MM.1S (cell line): Measurements from ENCODE around the gene IFI6.
"Not testable (repeated sequence)": the region's sequence is repeated elsewhere in the genome, so short reads cannot be mapped to it uniquely, and the experiment has no call there.

Source experiments
- EZH2 ChIP-seq: fragments of 300-600 bp; sonication (generic); optimal IDR thresholded peaks from 2 replicates; pipeline ENCODE3; 2017; ENCODE audit warnings: low read depth, mild to moderate bottlenecking, antibody characterized with exemption, low read length, mixed read lengths
- EZH2phosphoT487 ChIP-seq: fragments of 300-600 bp; sonication (generic); IDR thresholded peaks from 2 replicates; pipeline ENCODE4 v1.6.1; 2018; ENCODE audit warnings: antibody characterized with exemption, low read length
- TF ChIP-seq, protein P1 (sequence below): fragments of 300-600 bp; sonication (generic); IDR thresholded peaks from 2 replicates; pipeline ENCODE4 v1.5.1; 2016; ENCODE audit warnings: antibody characterized with exemption, low read length, mixed read lengths

DNA sequence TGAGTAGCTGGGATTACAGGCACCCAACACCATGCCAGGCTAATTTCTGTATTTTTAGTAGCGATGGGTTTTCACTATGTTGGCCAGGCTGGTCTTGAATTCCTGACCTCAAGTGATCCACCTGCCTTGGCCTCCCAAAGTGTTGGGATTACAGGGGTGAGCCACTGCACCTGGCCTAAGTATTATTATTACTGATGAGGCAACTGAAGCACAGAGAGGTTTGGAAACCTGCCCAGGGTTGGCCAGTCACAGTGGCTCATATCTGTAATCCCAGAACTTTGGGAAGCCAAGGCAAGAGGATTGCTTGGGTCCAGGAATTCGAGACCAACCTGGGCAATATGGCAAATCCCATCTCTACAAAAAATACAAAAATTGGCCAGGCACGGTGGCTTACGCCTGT, 44.3 kb downstream of the IFI6 start:
- TF ChIP-seq, protein P1, sequence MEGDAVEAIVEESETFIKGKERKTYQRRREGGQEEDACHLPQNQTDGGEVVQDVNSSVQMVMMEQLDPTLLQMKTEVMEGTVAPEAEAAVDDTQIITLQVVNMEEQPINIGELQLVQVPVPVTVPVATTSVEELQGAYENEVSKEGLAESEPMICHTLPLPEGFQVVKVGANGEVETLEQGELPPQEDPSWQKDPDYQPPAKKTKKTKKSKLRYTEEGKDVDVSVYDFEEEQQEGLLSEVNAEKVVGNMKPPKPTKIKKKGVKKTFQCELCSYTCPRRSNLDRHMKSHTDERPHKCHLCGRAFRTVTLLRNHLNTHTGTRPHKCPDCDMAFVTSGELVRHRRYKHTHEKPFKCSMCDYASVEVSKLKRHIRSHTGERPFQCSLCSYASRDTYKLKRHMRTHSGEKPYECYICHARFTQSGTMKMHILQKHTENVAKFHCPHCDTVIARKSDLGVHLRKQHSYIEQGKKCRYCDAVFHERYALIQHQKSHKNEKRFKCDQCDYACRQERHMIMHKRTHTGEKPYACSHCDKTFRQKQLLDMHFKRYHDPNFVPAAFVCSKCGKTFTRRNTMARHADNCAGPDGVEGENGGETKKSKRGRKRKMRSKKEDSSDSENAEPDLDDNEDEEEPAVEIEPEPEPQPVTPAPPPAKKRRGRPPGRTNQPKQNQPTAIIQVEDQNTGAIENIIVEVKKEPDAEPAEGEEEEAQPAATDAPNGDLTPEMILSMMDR: not testable (repeated sequence)
- TF ChIP-seq EZH2, EZH2phosphoT487: not testable (repeated sequence)
